GM21360 (cell line): ENCODE results near the gene CHRNA9.
"Not testable (repeated sequence)": the region's sequence is repeated elsewhere in the genome, so short reads cannot be mapped to it uniquely, and the experiment has no call there.

ENCODE experiments used
- ATAC-seq: cut with Tn5 transposase; IDR thresholded peaks from one replicate; pipeline ENCODE4 v1.9.1; 2021; ENCODE audit warnings: mild to moderate bottlenecking, moderate library complexity; ENCODE audit not compliant: unreplicated experiment

The CHRNA9 gene, protein sequence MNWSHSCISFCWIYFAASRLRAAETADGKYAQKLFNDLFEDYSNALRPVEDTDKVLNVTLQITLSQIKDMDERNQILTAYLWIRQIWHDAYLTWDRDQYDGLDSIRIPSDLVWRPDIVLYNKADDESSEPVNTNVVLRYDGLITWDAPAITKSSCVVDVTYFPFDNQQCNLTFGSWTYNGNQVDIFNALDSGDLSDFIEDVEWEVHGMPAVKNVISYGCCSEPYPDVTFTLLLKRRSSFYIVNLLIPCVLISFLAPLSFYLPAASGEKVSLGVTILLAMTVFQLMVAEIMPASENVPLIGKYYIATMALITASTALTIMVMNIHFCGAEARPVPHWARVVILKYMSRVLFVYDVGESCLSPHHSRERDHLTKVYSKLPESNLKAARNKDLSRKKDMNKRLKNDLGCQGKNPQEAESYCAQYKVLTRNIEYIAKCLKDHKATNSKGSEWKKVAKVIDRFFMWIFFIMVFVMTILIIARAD

DNA sequence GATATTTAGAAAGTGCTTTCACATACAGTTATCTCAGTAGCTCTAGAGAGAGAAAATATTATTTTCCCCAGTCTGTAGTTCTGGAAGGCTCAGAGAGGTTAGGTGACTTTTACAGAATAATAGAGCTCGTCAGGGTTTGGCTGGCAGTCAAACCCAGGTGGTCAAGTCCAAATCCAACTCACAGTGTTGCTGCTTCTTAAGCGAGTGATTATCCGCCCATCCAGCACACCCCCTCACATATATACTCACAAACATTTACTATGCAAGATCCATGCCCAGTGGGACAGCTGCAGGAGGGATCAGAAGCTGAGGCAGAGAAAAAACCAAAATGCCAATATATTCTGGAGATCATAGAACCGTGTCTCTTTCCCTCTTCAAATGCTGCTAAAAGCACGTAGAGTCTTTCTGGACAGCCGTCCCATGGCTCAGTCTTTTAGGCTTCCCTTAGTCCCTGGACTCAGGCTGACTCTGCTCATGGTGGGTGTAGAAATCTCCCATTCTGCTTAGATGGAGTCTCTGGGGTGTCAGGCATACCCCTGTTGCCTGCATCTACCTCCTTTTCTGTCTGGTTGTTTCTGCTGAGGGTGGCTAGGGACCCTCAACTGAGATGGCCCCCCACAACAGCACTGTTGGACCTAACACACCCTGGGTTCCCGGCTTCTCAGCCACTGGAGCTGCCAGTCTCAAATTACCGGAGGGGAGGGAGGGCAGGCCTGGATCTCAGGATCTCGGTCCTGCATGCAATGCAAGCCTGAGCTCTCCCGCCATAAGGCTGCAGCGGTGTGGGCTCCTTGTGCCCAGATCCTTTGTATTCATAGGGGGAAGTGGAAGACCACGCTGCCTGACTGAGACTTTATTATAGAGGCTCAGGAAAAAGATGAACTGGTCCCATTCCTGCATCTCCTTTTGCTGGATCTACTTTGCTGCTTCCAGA is at the start of gene CHRNA9:
CHRNA9 (plus strand) TSS at position 743 of the 934 bp plus-strand sequence; CDS start at position 878, 135 bp downstream.
- ATAC-seq = no peak

DNA sequence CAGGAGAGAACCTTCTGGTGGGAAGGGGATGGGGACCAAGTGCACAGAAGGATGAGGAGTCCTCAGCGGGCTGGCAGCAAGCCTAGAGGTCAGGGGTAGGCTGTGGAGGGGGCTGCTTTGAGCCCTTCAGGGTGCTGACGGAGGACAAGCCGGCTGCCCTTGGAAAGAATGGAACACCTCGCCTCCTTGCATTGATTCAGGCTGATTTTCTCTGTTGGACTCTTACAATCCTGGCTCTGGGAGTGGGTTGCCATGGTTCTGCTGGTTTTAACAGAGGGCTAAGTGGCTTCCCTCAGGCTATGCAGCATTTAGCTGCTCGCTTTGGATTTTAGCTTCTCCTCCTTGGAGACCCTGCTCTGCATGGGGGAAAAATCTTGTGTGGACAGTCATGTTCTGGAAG is 49.4 kb upstream of the CHRNA9 start:
- ATAC-seq = no peak

DNA sequence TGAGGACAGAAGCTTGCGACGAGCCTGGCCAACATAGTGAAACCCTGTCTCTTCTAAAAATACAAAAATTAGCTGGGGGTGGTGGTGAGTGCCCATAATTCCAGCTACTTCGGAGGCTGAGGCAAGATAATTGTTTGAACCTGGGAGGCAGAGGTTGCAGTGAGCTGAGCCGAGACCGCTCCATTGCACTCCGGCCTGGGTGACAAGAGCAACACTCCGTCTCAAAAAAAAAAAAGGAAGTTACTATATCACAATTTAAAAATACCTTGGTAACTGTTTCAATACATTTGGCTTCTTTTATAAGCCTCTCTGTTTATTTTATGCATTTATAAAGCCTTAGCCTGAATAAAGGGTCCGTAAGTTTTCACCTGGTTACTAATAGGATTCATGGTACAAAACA is 46.6 kb upstream of the CHRNA9 start:
- no peak for ATAC-seq

DNA sequence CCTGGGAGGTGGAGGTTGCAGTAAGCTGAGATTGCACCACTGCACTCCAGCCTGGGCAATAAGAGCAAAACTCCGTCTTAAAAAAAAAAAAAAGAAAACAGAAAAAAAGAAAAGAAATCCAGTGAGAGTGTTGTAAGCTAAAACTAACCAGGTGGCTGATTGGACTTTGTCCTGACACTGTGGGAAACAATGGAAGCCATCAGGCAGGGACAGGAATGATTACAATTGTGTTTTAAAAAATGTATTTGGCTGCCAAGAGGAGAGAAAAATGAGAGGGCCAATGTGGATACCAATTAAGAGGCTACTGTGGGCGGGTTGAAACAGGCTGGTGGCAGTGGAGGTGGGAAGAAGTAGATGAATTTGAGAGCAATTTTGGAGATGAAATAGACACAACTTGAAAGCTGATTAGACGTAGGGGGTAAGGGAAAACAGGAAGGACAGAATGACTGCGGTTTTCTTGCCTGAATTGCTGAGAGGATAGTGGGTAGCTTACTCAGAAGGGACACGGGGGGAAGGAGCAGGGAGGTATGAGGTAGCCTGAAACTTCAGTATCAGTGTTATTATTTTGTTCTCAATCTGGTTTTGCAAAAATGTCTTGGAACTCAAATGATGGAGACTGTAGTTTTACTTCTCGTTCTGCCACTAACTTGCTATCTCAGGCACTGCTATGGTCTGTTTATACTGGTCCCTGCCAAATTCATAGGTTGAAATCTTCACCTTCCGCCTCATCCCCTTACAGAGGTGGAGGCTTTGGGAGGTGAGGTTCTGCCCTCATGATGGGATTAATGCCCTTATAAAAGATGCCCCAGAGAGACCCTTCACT is 45.6 kb upstream of the CHRNA9 start:
- peak; percentile 56 for ATAC-seq

DNA sequence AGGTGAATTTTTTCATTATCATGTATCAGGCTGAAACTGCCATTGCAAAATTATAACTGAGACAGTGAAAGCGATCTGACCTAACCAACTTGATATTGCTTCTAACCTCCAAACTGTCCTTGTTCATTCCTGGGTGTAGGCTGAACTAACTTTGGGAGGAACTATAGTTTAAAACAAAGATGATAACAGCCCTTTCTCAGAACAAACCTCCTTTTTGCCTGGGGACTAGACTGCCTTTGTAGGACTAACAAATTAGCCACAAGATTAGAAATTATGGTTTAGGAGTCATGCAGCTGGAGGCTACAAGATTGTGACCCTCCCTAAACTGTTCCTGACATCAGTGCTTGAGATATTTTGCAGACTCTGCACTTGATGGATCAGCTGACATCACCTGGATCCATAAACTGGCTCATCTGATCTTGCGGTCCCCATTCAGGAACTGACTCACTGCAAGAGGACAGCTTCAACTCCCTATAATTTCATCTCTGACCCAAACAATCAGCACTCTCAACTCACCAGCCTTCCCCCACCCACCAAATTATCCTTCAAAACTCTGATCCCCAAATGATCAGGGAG is 44.4 kb upstream of the CHRNA9 start:
- not testable (repeated sequence) for ATAC-seq

DNA sequence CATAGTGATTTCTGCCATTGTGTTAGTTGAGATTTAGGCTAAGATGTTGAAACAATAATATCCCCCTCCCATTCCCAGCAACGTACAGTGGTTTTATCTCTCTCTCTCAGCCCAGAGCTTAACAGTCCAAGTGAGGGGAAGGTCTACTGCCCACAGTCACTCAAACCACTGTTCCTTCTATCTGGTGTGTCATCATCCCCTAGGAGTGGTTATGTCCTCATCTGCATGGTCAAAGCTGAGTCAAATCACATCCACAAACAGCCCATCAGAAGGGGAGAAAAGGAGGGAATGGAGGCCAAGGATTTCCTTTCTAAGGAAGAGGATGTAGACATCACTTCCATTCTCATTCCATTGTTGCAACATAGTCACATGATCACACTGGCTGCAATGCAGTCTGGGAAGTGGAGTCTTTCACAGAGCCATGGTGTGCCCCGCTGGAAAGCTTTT is 42.8 kb upstream of the CHRNA9 start:
- no peak for ATAC-seq

DNA sequence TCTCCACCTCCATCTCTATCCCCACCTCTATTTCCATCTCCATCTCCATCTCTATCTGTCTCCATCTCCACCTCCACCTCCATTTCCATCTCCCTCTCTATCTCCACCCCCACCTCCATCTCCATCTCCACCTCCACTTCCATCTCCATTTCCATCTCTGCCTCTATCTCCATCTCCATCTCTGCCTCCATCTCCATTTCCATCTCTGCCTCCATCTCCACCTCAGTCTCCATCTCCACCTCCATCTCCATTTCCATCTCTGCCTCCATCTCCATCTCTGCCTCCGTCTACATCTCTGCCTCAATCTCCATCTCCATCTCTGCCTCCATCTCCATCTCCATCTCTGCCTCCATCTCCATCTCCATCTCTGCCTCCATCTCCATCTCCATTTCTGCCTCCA is 40.8 kb upstream of the CHRNA9 start:
- ATAC-seq = no peak

DNA sequence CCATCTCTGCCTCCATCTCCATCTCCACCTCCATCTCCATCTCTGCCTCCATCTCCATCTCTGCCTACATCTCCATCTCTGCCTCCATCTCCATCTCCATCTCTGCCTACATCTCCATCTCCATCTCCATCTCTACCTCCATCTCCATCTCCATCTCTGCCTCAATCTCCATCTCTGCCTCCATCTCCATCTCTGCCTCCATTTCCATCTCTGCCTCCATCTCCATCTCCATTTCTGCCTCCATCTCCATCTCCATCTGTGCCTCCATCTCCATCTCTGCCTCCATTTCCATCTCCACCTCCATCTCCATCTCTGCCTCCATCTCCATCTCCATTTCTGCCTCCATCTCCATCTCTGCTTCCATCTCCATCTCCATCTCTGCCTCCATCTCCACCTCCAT is 40.1 kb upstream of the CHRNA9 start:
- not testable (repeated sequence) for ATAC-seq

DNA sequence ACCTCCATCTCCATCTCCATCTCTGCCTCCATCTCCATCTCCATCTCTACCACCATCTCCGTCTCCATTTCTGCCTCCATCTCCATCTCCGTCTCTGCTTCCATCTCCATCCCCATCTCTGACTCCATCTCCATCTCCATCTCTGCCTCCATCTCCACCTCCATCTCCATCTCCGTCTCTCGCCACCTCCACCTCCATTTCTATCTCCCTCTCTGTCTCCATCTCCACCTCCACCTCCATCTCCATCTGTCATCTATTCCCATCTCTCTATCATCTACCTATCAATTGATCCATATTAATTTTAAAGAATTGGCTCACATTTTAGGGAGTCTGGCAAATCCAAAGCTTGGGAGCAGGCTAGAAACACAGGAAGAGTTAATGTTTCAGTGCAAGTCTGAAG is 39.6 kb upstream of the CHRNA9 start:
- ATAC-seq = no peak

DNA sequence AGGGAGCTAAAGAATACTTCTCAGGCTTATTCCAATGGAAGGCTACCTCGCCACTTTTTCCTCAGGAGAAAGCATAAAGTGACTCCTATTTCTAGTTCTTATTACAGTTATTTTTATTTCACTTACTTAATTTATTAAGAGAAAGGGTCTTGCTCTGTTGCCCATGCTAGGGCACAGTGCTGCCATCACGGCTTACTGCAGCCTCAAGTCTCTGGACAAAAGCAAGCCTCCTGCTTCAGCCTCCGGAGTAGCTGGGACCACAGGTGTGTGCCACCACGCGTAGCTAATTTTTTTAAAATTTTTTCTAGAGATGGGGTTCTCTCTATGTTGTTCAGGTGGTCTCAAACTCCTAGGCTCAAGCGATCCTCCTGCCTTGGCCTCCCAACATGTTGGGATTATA is 36.0 kb upstream of the CHRNA9 start:
- ATAC-seq = no peak

DNA sequence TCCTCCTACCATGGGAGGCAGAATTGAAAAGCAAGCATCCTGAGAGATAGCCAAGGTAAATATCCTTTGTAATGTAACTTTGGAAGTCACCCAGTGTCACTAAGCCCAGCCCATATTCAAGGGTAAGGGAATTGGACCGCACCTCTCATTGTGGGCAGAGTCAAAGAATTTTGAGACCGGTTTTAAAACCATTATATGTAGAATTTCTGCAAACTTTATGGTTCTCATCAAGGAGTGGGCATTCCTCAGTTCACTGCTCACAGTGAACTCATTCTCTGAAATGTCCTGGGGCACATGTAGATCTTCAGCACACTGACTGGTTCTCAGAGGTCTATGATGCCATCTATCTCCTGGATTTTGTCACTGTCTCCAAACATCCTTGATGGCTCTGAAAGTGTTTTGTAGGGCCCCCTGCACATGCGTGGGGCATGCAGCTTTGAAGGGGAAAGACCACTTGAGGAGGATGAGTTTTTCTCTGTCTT is 35.3 kb upstream of the CHRNA9 start:
- ATAC-seq = no peak

DNA sequence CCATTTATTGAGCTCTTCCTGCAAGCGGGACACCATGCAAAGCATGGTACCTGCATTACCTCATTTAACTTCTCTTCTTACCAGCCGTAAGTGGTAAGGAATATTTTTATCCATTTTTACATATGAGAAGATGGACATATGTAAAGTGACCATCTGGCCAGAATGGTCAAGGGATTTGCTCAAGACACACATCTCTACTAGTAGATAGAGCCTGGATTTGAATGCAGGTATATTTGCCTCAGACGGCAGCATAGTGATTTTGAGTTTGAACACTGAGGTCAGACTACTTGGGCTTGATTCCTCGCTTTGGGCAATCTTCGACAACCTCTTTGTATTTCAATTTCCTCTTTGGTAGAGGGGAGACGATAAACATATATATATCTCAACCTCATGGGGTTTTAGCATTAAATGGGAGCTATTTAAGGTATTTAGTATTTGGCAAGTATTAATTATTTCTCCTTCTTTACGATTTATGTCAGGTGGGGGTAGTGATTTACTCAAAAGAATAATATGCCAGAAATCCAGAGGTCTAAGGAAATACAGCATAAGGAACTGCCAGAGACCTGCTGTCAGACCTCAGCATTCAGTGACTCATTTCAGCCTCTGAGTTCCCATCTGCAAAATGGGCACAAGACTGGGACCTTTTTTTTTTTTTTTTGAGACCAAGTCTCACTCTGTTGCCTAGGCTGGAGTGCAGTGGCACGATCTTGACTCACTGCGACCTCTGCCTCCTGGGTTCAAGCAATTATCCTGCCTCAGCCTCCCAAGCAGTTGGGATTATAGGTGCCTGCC is 34.6 kb upstream of the CHRNA9 start:
- ATAC-seq = no peak

DNA sequence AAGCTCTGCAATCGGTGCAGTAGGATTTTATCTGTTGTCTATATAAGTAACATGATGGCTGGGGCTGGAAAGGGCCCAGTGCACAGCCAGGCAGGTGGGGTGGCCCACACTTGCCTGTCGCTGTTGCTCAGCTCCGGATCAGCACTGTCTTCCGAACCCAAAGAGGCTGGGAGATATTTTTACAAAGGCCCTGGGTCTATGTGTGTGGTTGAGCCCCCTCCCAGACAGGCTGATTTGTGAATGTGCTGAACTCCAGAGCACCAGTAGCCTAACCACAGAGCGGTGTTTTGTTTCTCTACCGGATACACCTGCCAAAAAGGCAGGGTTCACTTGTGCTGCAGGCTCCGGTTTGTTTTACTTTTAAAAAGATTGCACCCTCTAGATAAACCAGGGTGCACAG is 33.5 kb upstream of the CHRNA9 start:
- ATAC-seq = peak; percentile 47

DNA sequence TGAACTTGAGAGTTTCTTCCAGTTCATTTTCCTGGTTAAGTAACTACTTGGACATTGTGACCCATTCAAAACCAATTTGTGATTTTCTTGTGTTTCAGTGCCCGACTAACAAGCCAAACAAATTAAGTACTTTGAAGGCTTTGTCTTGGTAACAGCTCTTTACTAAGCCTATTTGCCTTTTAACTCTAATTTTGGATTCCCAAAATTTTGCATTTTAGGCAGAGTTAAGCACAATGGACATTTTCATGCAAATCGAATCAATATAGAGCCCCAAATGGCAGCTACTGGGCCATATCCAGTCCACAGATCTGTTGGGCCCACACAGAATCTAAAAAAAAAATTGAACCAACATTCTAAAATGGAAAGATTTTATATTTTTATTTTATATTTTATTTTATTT is 31.4 kb upstream of the CHRNA9 start:
- no peak for ATAC-seq

DNA sequence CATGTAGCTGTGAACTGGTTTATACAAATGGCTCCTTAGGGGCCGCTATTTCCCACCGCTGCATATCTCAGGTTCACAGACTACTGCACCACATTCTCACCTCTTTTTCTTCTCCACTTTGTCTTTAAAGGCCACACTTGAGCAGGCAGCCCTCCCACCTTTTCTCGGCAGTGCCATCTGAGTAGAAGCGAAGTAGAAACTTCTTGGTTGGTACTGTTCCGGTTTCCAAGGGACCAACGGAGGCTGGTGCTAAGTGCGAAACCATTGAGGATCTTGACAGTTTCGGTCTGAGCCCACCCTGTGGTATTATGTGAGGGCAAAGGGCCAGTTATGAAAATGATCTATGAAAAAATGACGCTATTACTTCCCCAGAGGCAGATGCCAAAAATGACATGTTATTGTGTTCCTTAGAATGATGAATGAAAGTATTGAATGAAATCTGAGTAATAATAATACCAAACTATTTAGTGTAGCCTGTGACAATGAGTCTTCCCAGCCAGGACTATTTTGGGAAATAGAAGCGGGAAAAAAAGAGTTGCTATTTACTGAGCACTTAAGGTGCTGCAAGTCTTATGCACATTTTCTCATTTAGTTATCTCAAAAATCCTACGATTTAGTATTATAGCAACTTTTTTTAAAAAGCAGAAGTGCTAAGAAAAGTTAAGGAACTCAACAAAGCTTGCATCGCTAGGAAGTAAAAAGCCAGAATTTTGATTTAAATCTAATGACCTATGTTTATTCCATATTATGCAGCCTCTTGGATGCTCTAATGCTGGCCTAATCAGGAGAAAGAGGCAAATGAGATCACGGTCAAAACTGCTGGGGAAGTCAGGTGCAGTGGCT is 29.6 kb upstream of the CHRNA9 start:
- peak; percentile 37 for ATAC-seq

DNA sequence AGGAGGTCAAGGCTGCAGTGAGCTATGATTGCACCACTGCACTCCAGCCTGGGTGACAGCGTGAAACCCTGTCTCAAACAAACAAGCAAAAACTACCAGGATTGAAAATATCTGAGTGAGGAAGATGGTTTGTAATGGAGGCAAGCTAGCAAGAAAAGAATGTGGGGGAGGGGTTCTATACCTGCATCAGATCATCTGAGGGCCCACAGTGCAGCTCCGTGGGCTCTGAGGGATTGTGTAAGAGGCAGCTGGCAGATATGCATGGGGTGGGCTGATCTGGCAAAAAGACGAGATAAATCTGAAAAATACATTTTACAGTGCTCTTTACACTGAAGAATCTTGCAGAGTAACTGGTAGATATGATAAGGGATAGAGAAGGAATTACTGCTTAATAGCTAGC is 28.9 kb upstream of the CHRNA9 start:
- ATAC-seq = no peak

DNA sequence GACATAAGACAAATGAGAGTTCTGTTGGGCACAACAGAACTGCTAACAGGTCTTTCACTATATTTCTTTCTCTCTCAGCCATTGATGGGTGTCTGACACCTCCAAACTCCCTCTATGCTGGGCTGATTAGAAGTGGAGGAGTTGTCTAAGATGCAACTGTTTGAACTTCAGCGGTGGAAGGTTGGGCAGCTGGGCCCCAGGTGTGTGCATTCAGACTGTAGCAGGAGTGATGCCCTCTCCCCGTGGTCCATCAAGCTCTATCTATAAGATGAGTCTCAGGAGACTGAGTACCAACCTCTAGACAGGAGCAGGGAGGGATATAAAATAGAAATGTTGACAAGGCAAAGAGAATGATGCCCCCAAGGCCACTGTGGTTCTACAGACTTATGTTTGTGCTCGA is 28.2 kb upstream of the CHRNA9 start:
- no peak for ATAC-seq

DNA sequence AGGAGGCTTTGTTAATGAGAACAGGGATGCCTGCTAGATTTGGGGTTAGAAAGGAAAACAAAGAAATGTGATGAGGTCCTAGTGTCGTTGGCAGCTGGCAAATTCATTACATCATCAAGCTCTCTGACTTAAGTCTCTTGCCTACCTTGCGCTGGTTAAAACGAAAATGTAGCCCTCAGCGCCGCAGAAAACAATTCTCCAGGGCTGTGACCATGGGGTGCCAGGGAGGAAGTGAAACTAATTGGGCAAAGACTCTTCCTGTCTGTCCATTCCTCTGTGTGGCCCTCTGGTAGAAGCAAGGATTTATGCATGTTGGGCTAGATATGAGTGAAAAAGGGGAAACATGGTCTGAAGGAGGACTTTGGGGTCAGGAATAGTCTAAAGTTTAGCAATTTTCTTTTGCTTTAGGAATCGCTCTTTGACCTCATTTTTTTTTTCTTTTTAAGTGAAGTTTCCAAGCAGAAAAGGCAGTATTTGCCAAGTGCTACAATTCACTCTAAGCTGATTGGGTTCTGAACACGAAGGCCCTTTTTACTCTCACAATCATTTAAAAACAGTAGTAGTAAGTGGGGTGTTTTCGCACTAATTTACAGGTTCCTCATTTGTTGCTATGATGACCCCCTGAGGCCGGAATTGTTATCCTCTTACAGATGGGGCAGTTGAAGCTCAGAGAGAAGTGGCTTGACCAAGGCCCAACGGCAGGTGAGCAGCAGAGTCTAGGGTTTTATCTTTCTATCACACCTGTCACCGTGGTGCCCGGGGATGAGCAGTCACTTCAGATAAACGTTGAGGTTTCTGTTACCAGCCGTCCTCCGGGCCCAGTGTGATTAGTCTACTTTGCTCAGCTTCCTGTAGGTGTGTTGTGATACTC is 27.3 kb upstream of the CHRNA9 start:
- ATAC-seq = no peak
